B cell (primary cell): ENCODE results near the gene MBNL1. TPM values are rescaled to one million over a fixed set of nuclear protein-coding genes. Genes with fewer than 3 reads are reported as not detected.

Experiments
- ATAC-seq: fragments of 200-7000 bp; cut with Tn5 transposase; one replicate; pipeline ENCODE4 v1.10.0; 2021; ENCODE audit warnings: low read depth, mild to moderate bottlenecking, moderate number of reproducible peaks, moderate library complexity
- CTCF ChIA-PET: fragments of 350-600 bp; sonication (Branson Sonifier 250); formaldehyde crosslinking; loops from one replicate; lab custom pipeline; 2021; ENCODE audit warnings: antibody characterized with exemption, inconsistent platforms; lab: Charles Lee
- POLR2A ChIA-PET: fragments of 350-600 bp; sonication (Branson Sonifier 250); formaldehyde crosslinking; loops from one replicate; lab custom pipeline; 2021; ENCODE audit warnings: antibody characterized with exemption; lab: Charles Lee
- DNase-seq: peaks from one replicate; pipeline ENCODE4 v3.0.0; 2013
- H2AFZ ChIP-seq: 2 replicates; pipeline ENCODE4 v1.6.1; 2012; ENCODE audit warnings: mild to moderate bottlenecking, low read depth, low read length; ENCODE audit not compliant: insufficient read depth, poor library complexity, severe bottlenecking
- H3K27ac ChIP-seq, 2 donors: 1 replicate in 1 of 2; 2 replicates in 1 of 2; pipeline ENCODE4 v1.5.1; 2012 to 2013; ENCODE audit warnings: low read length in 2 of 2, mild to moderate bottlenecking in 2 of 2, moderate library complexity in 1 of 2
- H3K27me3 ChIP-seq, 4 experiments: fragments of 200-600 bp in 1 of 4; sonication (generic) in 1 of 4; replicated peaks in 1 of 4; 1 replicate in 2 of 4; 2 replicates in 2 of 4; pipeline versions ENCODE4 v1.6.1 to v1.7.0; 2013 to 2016; ENCODE audit warnings: low read length in 3 of 4, mild to moderate bottlenecking in 2 of 4, mixed read lengths in 1 of 4, moderate library complexity in 1 of 4; ENCODE audit not compliant: insufficient read depth in 4 of 4, control insufficient read depth in 3 of 4; ENCODE audit errors: control extremely low read depth in 1 of 4
- H3K36me3 ChIP-seq, 2 experiments: replicated peaks in 1 of 2; 1 replicate in 1 of 2; 2 replicates in 1 of 2; pipeline versions ENCODE4 v1.6.1 to v1.7.1; 2013; ENCODE audit warnings: low read length in 1 of 2; ENCODE audit not compliant: insufficient read depth in 2 of 2, control insufficient read depth in 1 of 2; ENCODE audit errors: control extremely low read depth in 1 of 2, extremely low read depth in 1 of 2
- H3K4me1 ChIP-seq, 2 donors: fragments of 200-600 bp in 1 of 2; sonication (generic) in 1 of 2; 1 replicate in 1 of 2; 2 replicates in 1 of 2; pipeline versions ENCODE4 v1.5.1 to v1.6.1; 2013 to 2017; ENCODE audit warnings: low read length in 2 of 2; ENCODE audit not compliant: control insufficient read depth in 2 of 2, insufficient read depth in 2 of 2
- H3K4me2 ChIP-seq: replicated peaks from 2 replicates; pipeline ENCODE3; 2012; ENCODE audit warnings: mild to moderate bottlenecking, low read depth, low read length; ENCODE audit not compliant: poor library complexity, severe bottlenecking
- H3K4me3 ChIP-seq, 5 experiments: fragments of 200-600 bp in 1 of 5; sonication (generic) in 1 of 5; 1 replicate in 3 of 5; 2 replicates in 2 of 5; pipeline versions ENCODE4 v1.5.1 to v1.7.0; 2011 to 2016; ENCODE audit warnings: low read length in 4 of 5, mild to moderate bottlenecking in 4 of 5, low read depth in 2 of 5, control low read depth in 1 of 5, moderate library complexity in 1 of 5; ENCODE audit not compliant: insufficient read depth in 1 of 5; ENCODE audit errors: control extremely low read depth in 1 of 5, extremely low read depth in 1 of 5
- H3K79me2 ChIP-seq: fragments of 200-600 bp; sonication (generic); one replicate; pipeline ENCODE4 v1.6.0; 2016; ENCODE audit warnings: low read length; ENCODE audit not compliant: control insufficient read depth, insufficient read depth
- H3K9ac ChIP-seq: fragments of 200-600 bp; sonication (generic); 2 replicates; pipeline ENCODE4 v1.6.1; 2017; ENCODE audit warnings: mild to moderate bottlenecking, low read length, moderate library complexity
- H3K9me3 ChIP-seq, 3 donors: one replicate each; pipeline versions ENCODE4 v1.6.1 to v1.7.1; 2013; ENCODE audit warnings: low read length in 2 of 3; ENCODE audit not compliant: control insufficient read depth in 2 of 3, insufficient read depth in 1 of 3; ENCODE audit errors: control extremely low read depth in 1 of 3
- H4K20me1 ChIP-seq: 2 replicates; pipeline ENCODE4 v1.6.0; 2012; ENCODE audit warnings: mild to moderate bottlenecking, low read length; ENCODE audit not compliant: insufficient read depth, control insufficient read depth, poor library complexity, severe bottlenecking
- H3K27ac Mint-ChIP-seq: one replicate; pipeline ENCODE4 v1.8.0; 2021; ENCODE audit warnings: mixed read lengths
- H3K27me3 Mint-ChIP-seq: one replicate; pipeline ENCODE4 v1.8.0; 2021; ENCODE audit warnings: mixed read lengths
- H3K4me1 Mint-ChIP-seq: one replicate; pipeline ENCODE4 v1.8.0; 2021; ENCODE audit warnings: mixed read lengths
- H3K4me3 Mint-ChIP-seq: one replicate; pipeline ENCODE4 v1.8.0; 2021; ENCODE audit warnings: mixed read lengths
- H3K9me3 Mint-ChIP-seq: one replicate; pipeline ENCODE4 v1.8.0; 2022; ENCODE audit warnings: mixed read lengths; ENCODE audit not compliant: insufficient read depth
- CTCF ChIP-seq: fragments of 200-600 bp; IDR thresholded peaks from one replicate; pipeline ENCODE4 v1.8.0; 2022; ENCODE audit warnings: antibody characterized with exemption, mild to moderate bottlenecking
- EZH2 ChIP-seq: IDR thresholded peaks from 2 replicates; pipeline ENCODE4 v1.6.1; 2012; ENCODE audit warnings: borderline replicate concordance, low read depth, mild to moderate bottlenecking, moderate library complexity, low read length; ENCODE audit not compliant: insufficient read depth, poor library complexity, severe bottlenecking
- WGBS: methylation state at CpG from one replicate; pipeline ENCODE4 v1.1.5; 2013; ENCODE audit warnings: missing lambda C conversion rate; ENCODE audit not compliant: insufficient coverage; 5-methylcytosine and 5-hydroxymethylcytosine counted together
- intact Hi-C: fragments of 100-400 bp; cut with micrococcal nuclease; formaldehyde crosslinking; loops from one replicate; pipeline ENCODE4 v1.10.0; 2022
- polyA plus RNA-seq: library from polyadenylated mRNA; depleted of rRNA; stranded (reverse); fragments of >200 nt; gene quantifications from 2 replicates; pipeline ENCODE4 v1.2.3, GENCODE V29; 2012
- total RNA-seq, 2 donors: library from RNA; stranded (reverse); fragments of 120-200 nt in 1 of 2; gene quantifications; 1 replicate in 1 of 2; 2 replicates in 1 of 2; pipeline versions ENCODE4 v1.2.3 to v1.2.4, GENCODE V29; 2013 to 2022

MBNL1 gene
- total and polyA plus RNA-seq, 2 donors (not counting 1 experiment from before 2014, with no cell fraction given), result 195 to 505 TPM

GRCh38 chr3:152251916-152252315, 16.8 kb upstream of the MBNL1 start:
- Histone ChIP-seq H3K27ac (peak overlapping the region; percentile 28 to 58), H3K79me2 (peaks cover 61% of the 10 kb centered on the region), H3K4me1 (peaks cover 45 to 52% of the 10 kb centered on the region in 2 donors), H3K36me3 (no peaks in the 10 kb centered on the region), H3K9ac (no peak overlapping the region), H3K4me3 (no peak overlapping the region), H4K20me1 (no peaks in the 10 kb centered on the region), H3K4me2 (no peak overlapping the region), H3K9me3 (peaks cover 0 to 3% (median 0%) of the 10 kb centered on the region in 3 donors), H3K27me3 (no peaks in the 10 kb centered on the region), H2AFZ (no peak overlapping the region)
- intact Hi-C loops, result no loop called here
- DNase-seq (no peak), ATAC-seq (no peak)
- no peaks in the 10 kb centered on the region for H3K9me3 Mint-ChIP-seq
- peaks cover 53% of the 10 kb centered on the region for H3K4me1 Mint-ChIP-seq
- no peak overlapping the region for H3K27ac Mint-ChIP-seq
- H3K27me3 Mint-ChIP-seq, result no peaks in the 10 kb centered on the region
- TF ChIP-seq EZH2, result no peak
- no peak for TF ChIP-seq CTCF
- POLR2A ChIA-PET, result interaction anchor here (1.8 to 3.8 kb wide), 2 partner anchors 7 to 18 kb away, joined by 4 to 15 read pairs; no protein-coding TSS in a partner anchor
- CTCF ChIA-PET, result interaction anchor here (1.1 to 2.1 kb wide), 2 partner anchors 9 to 16 kb away, joined by 3 to 7 read pairs; partner anchors contain the start of gene MBNL1
- no peak overlapping the region for H3K4me3 Mint-ChIP-seq

- H3K4me1 ChIP-seq, result peaks cover 53 to 61% of the 10 kb centered on the region in 2 donors
- H3K9ac ChIP-seq, result no peak overlapping the region
- H3K4me3 Mint-ChIP-seq, result peak overlapping the region; percentile 48
- H3K4me3 ChIP-seq, result no peak overlapping the region
- no peaks in the 10 kb centered on the region for H3K9me3 Mint-ChIP-seq
- no peaks in the 10 kb centered on the region for H3K27me3 ChIP-seq
- H3K27me3 Mint-ChIP-seq, result no peaks in the 10 kb centered on the region
- intact Hi-C loops, result loop anchor here (1.0 kb wide), 1 partner anchor 8 kb away; no protein-coding TSS in a partner anchor
- peaks cover 61% of the 10 kb centered on the region for H3K4me1 Mint-ChIP-seq
- peaks cover 63% of the 10 kb centered on the region for H3K79me2 ChIP-seq
- CTCF ChIA-PET, result interaction anchor here (1.1 to 4.0 kb wide), 5 partner anchors 8 to 69 kb away, joined by 3 to 38 read pairs (median 6); partner anchors contain the start of gene MBNL1
- H3K27ac ChIP-seq, result peak overlapping the region; percentile 59 to 77
- H3K4me2 ChIP-seq, result peak overlapping the region; percentile 57
- no peaks in the 10 kb centered on the region for H3K36me3 ChIP-seq
- POLR2A ChIA-PET, result interaction anchor here (1.8 to 3.8 kb wide), 2 partner anchors 8 to 17 kb away, joined by 4 to 15 read pairs; no protein-coding TSS in a partner anchor
- no CpG with 5 or more reads among the region's 3 CpGs for WGBS
- DNase-seq (no peak), ATAC-seq (no peak)
- H2AFZ ChIP-seq, result peak overlapping the region; percentile 11
- peak overlapping the region; percentile 84 for H3K27ac Mint-ChIP-seq
- TF ChIP-seq CTCF (no peak), EZH2 (no peak)
- no peaks in the 10 kb centered on the region for H4K20me1 ChIP-seq
- H3K9me3 ChIP-seq, result peaks cover 0 to 3% (median 0%) of the 10 kb centered on the region in 3 donors
These were observed 16.0 kb upstream of the MBNL1 start for GRCh38 chr3:152252755-152253154.
